K562 (cell line): ENCODE data around the gene PTPRU. TPM values are rescaled to one million over a fixed set of nuclear protein-coding genes. Genes with fewer than 3 reads are reported as not detected.

Experiments used
- C11orf30 ChIP-seq: fragments of 450-650 bp; IDR thresholded peaks from 2 replicates; pipeline ENCODE4 v1.6.1; 2016; ENCODE audit warnings: low read depth, mild to moderate bottlenecking
- CTCFL ChIP-seq: IDR thresholded peaks from 2 replicates; pipeline ENCODE4 v1.6.1; 2011; ENCODE audit warnings: borderline replicate concordance, low read depth, mild to moderate bottlenecking, moderate library complexity, low read length; ENCODE audit not compliant: insufficient read depth, poor library complexity, severe bottlenecking
- GTF2F1 ChIP-seq: IDR thresholded peaks from 2 replicates; pipeline ENCODE4 v1.6.1; 2011; ENCODE audit warnings: low read depth, low read length, improper control_type of control experiment
- HNRNPLL ChIP-seq: fragments of 200-400 bp; formaldehyde crosslinking; IDR thresholded peaks from 2 replicates; pipeline ENCODE4 v1.6.1; 2017; ENCODE audit warnings: low read length, low read depth, mild to moderate bottlenecking; ENCODE audit not compliant: poor library complexity, severe bottlenecking
- KLF1 ChIP-seq: fragments of 450-650 bp; IDR thresholded peaks from 2 replicates; pipeline ENCODE4 v1.6.1; 2016; ENCODE audit warnings: missing genetic modification characterization, missing compliant biosample characterization
- NR0B1 ChIP-seq: fragments of 450-650 bp; IDR thresholded peaks from one replicate; pipeline ENCODE4 v1.6.1; 2018; ENCODE audit warnings: mild to moderate bottlenecking, moderate library complexity; ENCODE audit not compliant: partially characterized antibody
- PCBP2 ChIP-seq: fragments of 200-400 bp; formaldehyde crosslinking; IDR thresholded peaks from 2 replicates; pipeline ENCODE4 v1.6.1; 2018; ENCODE audit warnings: low read length, low read depth, mild to moderate bottlenecking, moderate library complexity; ENCODE audit not compliant: poor library complexity, severe bottlenecking
- RERE ChIP-seq: sonication (generic); formaldehyde crosslinking; IDR thresholded peaks from 2 replicates; pipeline ENCODE4 v1.8.0; 2023; ENCODE audit warnings: missing genetic modification reagents, mild to moderate bottlenecking, borderline replicate concordance
- RNF2 ChIP-seq: sonication (generic); IDR thresholded peaks from 2 replicates; pipeline ENCODE4 v1.6.1; 2016
- ZFP91 ChIP-seq: sonication (generic); formaldehyde crosslinking; IDR thresholded peaks from 2 replicates; pipeline ENCODE4 v1.8.0; 2022; ENCODE audit warnings: mild to moderate bottlenecking, missing genetic modification reagents
- ZNF121 ChIP-seq: sonication (generic); formaldehyde crosslinking; conservative IDR thresholded peaks from 2 replicates; pipeline ENCODE4 v1.8.0; 2022; ENCODE audit warnings: missing genetic modification reagents
- ZNF274 ChIP-seq: IDR thresholded peaks from 2 replicates; pipeline ENCODE4 v1.6.1; 2011; ENCODE audit warnings: low read depth, mild to moderate bottlenecking, low read length, moderate library complexity, borderline replicate concordance
- ZNF696 ChIP-seq: fragments of 250-450 bp; sonication (Bioruptor Pico); conservative IDR thresholded peaks from 2 replicates; pipeline ENCODE4 v1.4.0; 2020; ENCODE audit warnings: mild to moderate bottlenecking, moderate library complexity
- ZNF699 ChIP-seq: fragments of 250-450 bp; sonication (Bioruptor Pico); IDR thresholded peaks from 2 replicates; pipeline ENCODE4 v1.8.0; 2021; ENCODE audit warnings: mild to moderate bottlenecking, moderate library complexity; ENCODE audit not compliant: insufficient replicate concordance
- polyA plus RNA-seq, 8 experiments: library from polyadenylated mRNA; depleted of rRNA in 4 of 8; stranded (reverse) in 5 of 8; unstranded in 3 of 8; fragments of >200 nt; fragmentation: Nextera tagmentation in 2 of 8; fragmentation: Illumina TruSeq in 1 of 8; extraction: Ambion mirVana in 2 of 8; extraction: Trizol in 1 of 8; gene quantifications; 2 replicates each; pipeline versions ENCODE4 v1.2.1 to v1.2.3, GENCODE V29; 2011 to 2014; ENCODE audit warnings: inconsistent platforms in 1 of 8, missing spikeins in 1 of 8
- total RNA-seq, 7 experiments: library from RNA; depleted of rRNA in 6 of 7; stranded (reverse); fragments of >200 nt in 6 of 7; fragmentation: Illumina TruSeq in 2 of 7; extraction: Trizol in 2 of 7; gene quantifications; 2 replicates each; pipeline versions ENCODE4 v1.2.1 to v1.2.3, GENCODE V29; 2011 to 2021; ENCODE audit warnings: low replicate concordance in 1 of 7

The PTPRU gene
- total and polyA plus RNA-seq, 9 of the 15 experiments (the other 6 are each of a cell fraction or from before 2014, with no cell fraction given): 0.01 to 2.9 (median 1.0) TPM

- TF ChIP-seq CTCFL (no peak), C11orf30 (no peak), HNRNPLL (no peak), NR0B1 (no peak), PCBP2 (no peak), RNF2 (no peak), ZNF121 (no peak), ZNF696 (CRISPR knock-in tag) (no peak), ZFP91 (no peak), RERE (no peak), GTF2F1 (no peak), ZNF699 (CRISPR knock-in tag) (no peak), KLF1 (tag) (no peak), ZNF274 (no peak)
Measured at GRCh38 chr1:29208442-29208841, 27.9 kb upstream of the PTPRU start (continued).
